PFSK-1 (cell line): ENCODE results near the gene COPRS.

Experiments used
- POLR2AphosphoS5 ChIP-seq: IDR thresholded peaks from 2 replicates; pipeline ENCODE4 v1.6.1; 2012; ENCODE audit warnings: low read depth, mild to moderate bottlenecking, control low read depth, low read length, moderate library complexity
- TAF1 ChIP-seq: IDR thresholded peaks from 2 replicates; pipeline ENCODE4 v1.6.1; 2012; ENCODE audit warnings: low read length, control low read depth, borderline replicate concordance; ENCODE audit not compliant: insufficient read depth

- no peak for TF ChIP-seq POLR2AphosphoS5
- no peak for TF ChIP-seq TAF1
These were observed 963 bp downstream of the COPRS start for GRCh38 chr17:31857920-31858641.
